Central memory CD8-positive, alpha-beta T cell (primary cell): Measurements from ENCODE around the gene CEACAM18.
A peak's percentile ranks its signal among the peaks of the same experiment; 100 is the strongest.

Experiments
- ATAC-seq: fragments of 150-1000 bp; cut with Tn5 transposase; replicated peaks from 2 replicates; pipeline ENCODE4 v1.10.0; 2022; ENCODE audit warnings: mild to moderate bottlenecking, moderate FRiP score, moderate number of reproducible peaks; ENCODE audit not compliant: poor library complexity, severe bottlenecking; ENCODE audit errors: extremely low read depth
- DNase-seq, 2 donors: peaks; one replicate each; pipeline ENCODE4 v3.0.0; 2021; ENCODE audit warnings: low spot score in 2 of 2
- H3K27ac Mint-ChIP-seq: one replicate; pipeline ENCODE4 v1.8.0; 2022; ENCODE audit warnings: low read depth, mild to moderate bottlenecking, moderate library complexity, mixed read lengths
- H3K27me3 Mint-ChIP-seq: one replicate; pipeline ENCODE4 v1.8.0; 2022; ENCODE audit warnings: mixed read lengths
- H3K36me3 Mint-ChIP-seq: one replicate; pipeline ENCODE4 v1.8.0; 2022; ENCODE audit warnings: mild to moderate bottlenecking, moderate library complexity, mixed read lengths; ENCODE audit not compliant: insufficient read depth
- H3K4me1 Mint-ChIP-seq: one replicate; pipeline ENCODE4 v1.8.0; 2022; ENCODE audit warnings: mixed read lengths
- H3K4me3 Mint-ChIP-seq: one replicate; pipeline ENCODE4 v1.8.0; 2022; ENCODE audit warnings: mild to moderate bottlenecking, moderate library complexity, mixed read lengths
- H3K9me3 Mint-ChIP-seq: one replicate; pipeline ENCODE4 v1.8.0; 2022; ENCODE audit warnings: mixed read lengths

The CEACAM18 gene

DNA sequence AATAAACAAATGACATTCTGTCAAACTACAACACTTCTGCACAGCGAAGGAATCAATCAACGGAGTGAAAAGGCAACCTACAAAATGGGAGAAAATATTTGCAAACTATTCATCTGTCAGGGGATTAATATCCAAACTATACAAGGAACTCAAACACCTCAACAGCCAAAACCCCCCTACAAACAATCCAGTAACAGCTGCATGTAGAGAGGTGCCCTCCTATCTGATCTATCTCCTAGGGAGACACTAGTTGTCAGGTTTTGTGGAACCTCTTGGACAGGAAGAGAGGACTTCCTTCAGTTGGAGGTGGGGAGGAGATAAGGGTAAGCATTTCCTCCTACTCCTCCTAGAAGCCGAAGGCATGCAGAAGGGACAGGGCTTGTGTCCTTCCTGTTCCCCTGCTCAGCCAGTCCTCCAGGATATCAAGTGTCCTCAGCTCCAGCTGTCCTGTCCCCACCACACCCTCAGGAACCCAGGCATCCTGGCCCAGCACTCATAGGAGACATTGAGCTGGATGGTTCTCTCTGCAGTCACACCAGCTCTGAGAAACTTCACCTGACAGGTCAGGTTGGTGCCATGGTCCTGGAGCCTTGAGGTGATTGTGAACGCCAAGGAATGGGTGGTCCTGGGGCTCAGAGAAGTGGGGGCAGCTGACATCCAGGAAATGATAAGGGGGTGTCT, 10.3 kb upstream of the CEACAM18 start:
- Mint-ChIP-seq H3K27me3 (peaks cover 62% of the 10 kb centered on the region), H3K4me3 (no peak overlapping the region), H3K9me3 (no peaks in the 10 kb centered on the region), H3K27ac (no peak overlapping the region), H3K4me1 (peaks cover 22% of the 10 kb centered on the region), H3K36me3 (no peaks in the 10 kb centered on the region)
- ATAC-seq (no peak), DNase-seq (no peak)

DNA sequence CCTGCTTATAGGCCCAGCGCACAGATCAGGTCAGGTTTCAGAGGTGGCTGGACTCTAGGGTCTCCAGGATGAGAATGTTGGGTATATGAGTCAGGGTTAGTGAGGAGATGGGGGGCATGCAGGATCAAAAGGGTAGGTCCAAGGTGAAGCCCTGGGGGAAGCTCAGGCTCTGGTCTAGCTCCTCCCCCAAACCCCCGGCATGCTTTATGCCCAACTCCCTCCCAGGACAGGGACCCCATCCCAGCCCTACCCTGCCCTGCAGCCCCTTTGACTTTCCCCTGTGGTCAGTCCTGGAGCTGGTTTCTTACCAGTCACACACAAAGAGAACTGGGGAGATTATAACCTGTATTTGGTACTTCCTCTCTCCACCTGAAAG, 9.8 kb upstream of the CEACAM18 start:
- ATAC-seq (no peak), DNase-seq (no peak)
- peaks cover 62% of the 10 kb centered on the region for H3K27me3 Mint-ChIP-seq
- H3K9me3 Mint-ChIP-seq, result no peaks in the 10 kb centered on the region
- H3K4me3 Mint-ChIP-seq, result no peak overlapping the region
- H3K4me1 Mint-ChIP-seq, result peaks cover 18% of the 10 kb centered on the region
- H3K27ac Mint-ChIP-seq, result no peak overlapping the region
- H3K36me3 Mint-ChIP-seq, result no peaks in the 10 kb centered on the region

DNA sequence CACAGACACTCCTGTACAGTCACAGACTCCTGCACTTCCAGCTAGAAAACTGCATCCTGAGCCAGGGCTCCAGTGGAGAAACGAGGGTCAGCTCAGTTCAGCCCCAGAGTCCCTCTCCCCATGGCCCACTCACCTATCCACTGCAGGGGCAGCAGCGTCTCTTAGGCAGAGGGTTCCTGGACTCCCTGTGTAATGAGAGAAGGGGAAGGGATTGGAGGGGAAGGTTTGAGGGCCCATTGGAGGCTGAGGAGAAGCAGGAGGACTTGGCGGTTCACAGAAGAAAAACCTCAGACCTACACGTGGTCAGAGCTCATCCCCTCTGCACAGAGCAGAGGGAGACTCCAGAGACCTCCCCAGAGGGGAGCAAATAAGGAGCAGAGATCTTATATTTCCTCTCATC, 9.2 kb upstream of the CEACAM18 start:
- H3K27ac Mint-ChIP-seq, result no peak overlapping the region
- no peak for DNase-seq
- no peak for ATAC-seq
- H3K4me1 Mint-ChIP-seq, result peaks cover 16% of the 10 kb centered on the region
- H3K9me3 Mint-ChIP-seq, result no peaks in the 10 kb centered on the region
- H3K4me3 Mint-ChIP-seq, result no peak overlapping the region
- peaks cover 68% of the 10 kb centered on the region for H3K27me3 Mint-ChIP-seq
- H3K36me3 Mint-ChIP-seq, result no peaks in the 10 kb centered on the region

DNA sequence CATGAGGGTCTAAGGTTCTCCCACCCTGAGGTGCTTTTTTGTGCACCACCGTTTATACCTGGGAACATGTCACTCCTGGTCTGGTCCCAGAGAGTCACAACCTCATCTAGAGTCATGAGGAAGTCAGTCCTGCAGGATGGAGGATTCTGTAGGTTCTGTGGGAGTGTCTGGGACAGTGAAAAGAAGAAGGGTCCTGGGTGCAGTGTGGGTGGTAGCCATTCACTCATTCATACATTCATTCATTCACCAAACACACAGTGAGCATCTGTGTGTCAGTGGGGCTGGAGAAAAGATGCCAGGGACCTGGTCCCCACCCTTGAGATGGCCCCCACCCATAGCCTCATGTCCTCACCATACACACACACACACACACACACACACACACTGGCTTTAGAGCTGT, 8.7 kb upstream of the CEACAM18 start:
- ATAC-seq (no peak), DNase-seq (no peak)
- Mint-ChIP-seq H3K4me1 (peaks cover 16% of the 10 kb centered on the region), H3K27ac (no peak overlapping the region), H3K27me3 (peaks cover 71% of the 10 kb centered on the region), H3K9me3 (no peaks in the 10 kb centered on the region), H3K4me3 (no peak overlapping the region), H3K36me3 (no peaks in the 10 kb centered on the region)

DNA sequence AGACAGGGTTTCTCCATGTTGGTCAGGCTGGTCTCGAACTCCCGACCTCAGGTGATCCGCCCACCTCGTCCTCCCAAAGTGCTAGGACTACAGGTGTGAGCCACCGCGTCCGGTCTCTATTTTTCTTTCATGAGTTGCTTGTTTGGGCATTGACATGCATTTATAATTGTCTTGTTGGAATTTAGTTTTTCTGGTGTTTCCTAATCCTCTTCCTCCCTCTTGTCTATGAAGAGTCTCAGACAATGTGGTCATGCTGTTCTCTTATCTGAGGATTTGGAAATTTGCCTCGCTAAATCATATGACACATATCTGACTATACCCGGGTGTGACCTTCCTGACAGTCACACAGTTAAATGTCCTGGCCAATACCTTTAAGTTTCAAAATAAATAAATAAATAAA, 7.4 kb upstream of the CEACAM18 start:
- Mint-ChIP-seq H3K4me1 (peaks cover 16% of the 10 kb centered on the region), H3K9me3 (no peaks in the 10 kb centered on the region), H3K27ac (no peak overlapping the region), H3K36me3 (no peaks in the 10 kb centered on the region), H3K4me3 (no peak overlapping the region), H3K27me3 (peaks cover 71% of the 10 kb centered on the region)
- ATAC-seq (no peak), DNase-seq (no peak)

DNA sequence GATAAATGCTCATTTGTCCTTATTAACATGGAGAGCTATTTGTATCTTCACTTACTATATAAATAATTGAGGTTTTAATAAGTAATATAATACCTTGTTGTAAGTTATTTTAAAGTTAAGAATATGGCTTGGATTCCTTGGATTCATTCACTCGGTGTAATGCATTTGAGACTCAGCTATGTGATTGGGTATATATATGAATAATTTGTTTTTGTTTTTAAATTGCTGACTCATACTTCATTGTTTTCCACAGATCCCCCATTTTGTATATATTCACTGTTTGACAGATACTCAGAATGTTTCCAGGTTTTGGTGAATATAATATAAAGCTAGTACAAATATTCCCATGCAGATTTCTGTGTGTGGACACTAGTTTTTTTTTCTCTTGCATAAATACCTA, 6.8 kb upstream of the CEACAM18 start:
- Mint-ChIP-seq H3K36me3 (no peaks in the 10 kb centered on the region), H3K4me3 (no peak overlapping the region), H3K9me3 (no peaks in the 10 kb centered on the region), H3K4me1 (peaks cover 16% of the 10 kb centered on the region), H3K27me3 (peaks cover 69% of the 10 kb centered on the region), H3K27ac (no peak overlapping the region)
- ATAC-seq, result no peak
- DNase-seq, result no peak

DNA sequence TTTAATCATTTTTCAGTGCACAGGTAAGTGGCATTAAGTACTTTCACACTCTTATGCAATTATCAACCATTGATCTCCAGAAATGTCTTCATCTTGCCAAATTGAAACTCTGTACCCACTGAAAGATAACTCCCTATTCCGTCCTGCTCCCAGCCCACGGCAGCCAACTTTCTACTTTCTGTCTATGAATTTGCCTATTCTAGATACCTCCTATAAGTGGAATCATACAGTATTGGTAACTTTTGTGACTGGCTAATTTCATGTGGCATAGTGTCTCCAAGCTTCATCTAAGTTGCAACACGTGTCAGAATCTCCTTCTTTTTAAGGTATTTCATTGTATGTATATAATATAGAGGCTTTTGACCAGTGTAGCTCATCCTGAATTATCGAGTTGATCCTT, 5.7 kb upstream of the CEACAM18 start:
- Mint-ChIP-seq H3K4me3 (no peak overlapping the region), H3K9me3 (no peaks in the 10 kb centered on the region), H3K4me1 (peaks cover 15% of the 10 kb centered on the region), H3K27ac (no peak overlapping the region), H3K36me3 (no peaks in the 10 kb centered on the region), H3K27me3 (peaks cover 70% of the 10 kb centered on the region)
- DNase-seq, result no peak
- ATAC-seq, result no peak

DNA sequence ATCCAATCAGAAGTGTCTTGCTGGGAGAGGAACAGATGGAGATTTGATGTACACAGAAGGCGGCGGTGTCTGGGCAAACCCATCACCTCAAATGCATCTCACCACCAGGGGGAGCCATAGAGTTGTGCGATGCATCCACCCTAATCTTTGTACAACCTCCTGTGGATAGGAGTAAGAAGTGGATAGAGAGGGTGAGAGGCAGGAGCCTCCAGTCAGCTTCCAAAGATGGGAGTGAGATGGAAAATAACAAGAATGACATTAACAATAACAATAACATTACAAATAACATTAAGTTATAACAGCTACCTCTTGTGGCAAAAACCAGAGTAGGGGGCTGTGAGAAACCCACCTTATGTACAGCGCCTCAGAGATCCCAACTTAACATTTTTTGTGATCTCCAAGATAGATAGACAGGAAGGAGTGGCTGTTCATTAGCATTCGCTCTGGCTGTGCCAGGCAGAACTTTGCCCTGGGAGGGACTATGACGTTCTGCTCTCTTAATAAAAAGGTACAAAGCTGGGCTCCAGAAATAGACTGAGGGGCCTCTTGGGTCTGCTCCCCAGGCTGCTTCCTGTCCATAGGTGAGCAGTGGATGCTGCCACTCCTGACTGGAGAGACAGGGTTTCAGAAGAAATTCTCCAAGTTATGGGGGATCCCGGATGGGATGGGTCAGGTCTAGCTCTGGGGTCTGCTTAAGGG, 5.2 kb upstream of the CEACAM18 start:
- Mint-ChIP-seq H3K9me3 (no peaks in the 10 kb centered on the region), H3K36me3 (no peaks in the 10 kb centered on the region), H3K27me3 (peaks cover 68% of the 10 kb centered on the region)

DNA sequence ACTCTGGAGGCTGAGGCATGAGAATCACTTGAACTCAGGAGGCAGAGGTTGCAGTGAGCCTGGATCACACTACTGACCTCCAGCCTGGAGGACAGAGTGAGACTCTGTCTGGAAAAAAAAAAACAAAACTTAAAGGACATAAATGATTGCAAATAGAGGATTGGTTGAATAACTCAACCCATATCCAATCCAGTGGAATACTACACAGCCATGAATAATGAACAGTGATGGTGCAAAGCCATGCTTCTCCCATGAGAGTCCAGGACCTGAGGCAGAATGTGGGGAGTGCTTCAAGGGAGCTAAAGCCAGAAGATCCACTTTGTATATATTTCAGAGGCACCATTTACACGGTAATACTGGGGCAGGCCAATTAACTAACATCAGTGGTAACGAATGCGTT, 2.2 kb upstream of the CEACAM18 start:
- Mint-ChIP-seq H3K9me3 (no peaks in the 10 kb centered on the region), H3K4me3 (no peak overlapping the region), H3K4me1 (peaks cover 6% of the 10 kb centered on the region), H3K36me3 (no peaks in the 10 kb centered on the region), H3K27ac (no peak overlapping the region), H3K27me3 (peaks cover 85% of the 10 kb centered on the region)
- ATAC-seq, result no peak
- DNase-seq, result no peak

More for the DNA sequence above, 5.2 kb upstream of the CEACAM18 start:
- ATAC-seq (peak; percentile 68), DNase-seq (peak; percentile 60 to 76)
- Mint-ChIP-seq H3K4me3 (no peak overlapping the region), H3K27ac (no peak overlapping the region), H3K4me1 (peaks cover 9% of the 10 kb centered on the region)

DNA sequence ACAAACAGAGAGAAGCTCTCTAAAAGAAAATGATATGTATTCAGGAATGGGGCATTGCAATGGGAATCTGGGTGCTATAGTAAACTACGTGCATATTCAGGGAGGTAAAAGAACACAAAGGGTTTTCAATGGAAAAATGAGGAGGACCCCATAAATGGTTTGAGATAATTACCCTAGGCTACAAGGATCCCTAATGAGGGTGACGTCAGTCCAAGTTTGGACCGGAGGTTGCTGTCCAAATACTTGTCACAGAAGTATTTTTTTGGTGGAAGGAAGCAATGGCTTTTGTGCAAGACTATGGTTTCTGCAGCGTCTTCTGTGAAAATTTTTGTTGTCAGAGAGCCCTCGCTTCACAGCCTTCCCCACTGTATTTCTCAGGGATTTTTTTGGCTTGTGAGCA, 995 bp upstream of the CEACAM18 start:
- DNase-seq, result no peak
- H3K27me3 Mint-ChIP-seq, result peaks cover 88% of the 10 kb centered on the region
- H3K27ac Mint-ChIP-seq, result no peak overlapping the region
- H3K9me3 Mint-ChIP-seq, result no peaks in the 10 kb centered on the region
- H3K4me3 Mint-ChIP-seq, result no peak overlapping the region
- ATAC-seq, result no peak
- no peaks in the 10 kb centered on the region for H3K36me3 Mint-ChIP-seq
- peaks cover 6% of the 10 kb centered on the region for H3K4me1 Mint-ChIP-seq

DNA sequence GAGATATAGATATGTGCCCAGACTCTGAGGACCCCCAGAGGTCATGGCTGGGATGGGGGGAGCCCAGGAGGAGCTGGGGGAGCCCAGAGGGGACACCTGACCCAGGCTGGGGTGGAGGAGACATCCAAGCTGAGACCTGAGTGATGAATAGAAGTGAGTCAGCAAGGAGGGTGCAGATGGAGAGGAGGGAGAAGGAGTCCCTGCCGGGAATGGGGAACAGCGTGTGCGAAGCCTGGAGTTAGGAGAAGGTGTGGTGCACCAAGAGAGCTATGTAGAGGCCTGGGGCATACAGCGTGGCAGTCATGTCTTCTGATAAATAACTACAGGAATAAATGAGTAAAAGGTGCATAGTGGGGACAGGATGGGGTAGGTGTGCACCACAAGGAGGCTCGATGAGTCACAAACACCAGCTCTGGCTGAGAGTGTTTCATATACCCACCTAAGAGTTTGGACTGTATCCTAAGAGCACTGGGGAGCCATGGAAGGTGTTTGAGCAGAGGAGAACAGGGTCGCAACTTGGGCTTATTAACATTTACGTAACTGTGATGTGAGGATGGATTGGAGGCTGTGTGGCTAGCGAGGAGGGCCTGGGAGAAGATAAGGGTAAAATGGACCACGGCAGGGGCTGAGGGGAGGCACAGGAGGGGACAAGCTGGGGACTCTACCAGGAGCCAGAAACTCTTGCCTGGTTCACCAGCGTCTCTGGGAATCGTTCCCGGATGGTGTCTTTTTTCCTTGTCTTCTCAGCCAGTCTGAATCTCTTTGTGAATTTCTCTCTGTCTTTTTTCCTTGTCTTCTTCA, 1.4 kb downstream of the CEACAM18 start:
- Mint-ChIP-seq H3K27me3 (peaks cover 78% of the 10 kb centered on the region), H3K4me3 (no peak overlapping the region), H3K9me3 (no peaks in the 10 kb centered on the region), H3K36me3 (no peaks in the 10 kb centered on the region), H3K27ac (no peak overlapping the region), H3K4me1 (no peaks in the 10 kb centered on the region)
- no peak for DNase-seq
- no peak for ATAC-seq

DNA sequence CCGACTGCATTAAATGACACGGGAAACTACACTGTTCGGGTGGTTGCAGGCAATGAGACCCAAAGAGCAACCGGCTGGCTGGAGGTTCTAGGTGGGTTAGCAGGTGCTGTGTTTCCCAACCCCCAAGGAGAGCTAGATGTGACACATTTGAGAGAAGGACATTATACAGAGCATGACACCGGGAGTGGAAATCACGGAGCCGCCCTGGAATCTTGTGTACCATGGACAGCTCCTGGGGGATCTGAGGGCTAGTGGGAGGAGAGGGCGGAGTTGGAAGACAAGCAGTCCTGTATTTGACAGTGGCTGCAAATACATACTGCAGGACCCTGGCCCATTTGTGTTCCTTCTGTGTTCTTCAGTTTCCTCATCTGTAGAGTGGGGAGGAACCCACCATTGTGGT, 2.3 kb downstream of the CEACAM18 start:
- DNase-seq, result no peak
- Mint-ChIP-seq H3K27me3 (peaks cover 75% of the 10 kb centered on the region), H3K9me3 (no peaks in the 10 kb centered on the region)

More for the DNA sequence above, 2.3 kb downstream of the CEACAM18 start:
- no peaks in the 10 kb centered on the region for H3K4me1 Mint-ChIP-seq
- no peak overlapping the region for H3K4me3 Mint-ChIP-seq
- peaks cover 1% of the 10 kb centered on the region for H3K36me3 Mint-ChIP-seq
- no peak overlapping the region for H3K27ac Mint-ChIP-seq
- ATAC-seq, result no peak
